Naive thymus-derived CD4-positive, alpha-beta T cell (primary cell): Measurements from ENCODE around the gene PTPRT. TPM values are rescaled to one million over a fixed set of nuclear protein-coding genes. Genes with fewer than 3 reads are reported as not detected.
A peak's percentile ranks its signal among the peaks of the same experiment; 100 is the strongest.

Experiments used
- ATAC-seq: fragments of 150-1000 bp; cut with Tn5 transposase; 2 replicates; pipeline ENCODE4 v1.10.0; 2021; ENCODE audit warnings: mild to moderate bottlenecking, moderate library complexity
- CTCF ChIA-PET: fragments of 350-600 bp; sonication (Branson Sonifier 250); formaldehyde crosslinking; loops from one replicate; lab custom pipeline; 2021; ENCODE audit warnings: antibody characterized with exemption; lab: Charles Lee
- POLR2A ChIA-PET: fragments of 350-600 bp; sonication (Branson Sonifier 250); formaldehyde crosslinking; loops from one replicate; lab custom pipeline; 2021; ENCODE audit warnings: antibody characterized with exemption, inconsistent platforms; lab: Charles Lee
- DNase-seq, 9 donors: peaks; one replicate each; pipeline versions ENCODE4 v3.0.0 to v3.0.0-alpha.2; 2020 to 2022; ENCODE audit warnings: mixed read lengths in 1 of 9
- H3K27ac ChIP-seq: one replicate; pipeline ENCODE4 v1.7.0; 2013; ENCODE audit warnings: mild to moderate bottlenecking, low read depth, low read length, moderate library complexity
- H3K27me3 ChIP-seq, 2 donors: one replicate each; pipeline ENCODE4 v1.7.0; 2013; ENCODE audit warnings: low read length in 2 of 2, mild to moderate bottlenecking in 2 of 2, moderate library complexity in 2 of 2; ENCODE audit not compliant: control insufficient read depth in 2 of 2, insufficient read depth in 2 of 2
- H3K36me3 ChIP-seq, 3 experiments: 1 replicate in 2 of 3; 2 replicates in 1 of 3; pipeline ENCODE4 v1.7.0; 2013; ENCODE audit warnings: low read length in 3 of 3, mild to moderate bottlenecking in 3 of 3, moderate library complexity in 1 of 3; ENCODE audit not compliant: insufficient read depth in 3 of 3, control insufficient read depth in 2 of 3
- H3K4me1 ChIP-seq, 2 donors: one replicate each; pipeline ENCODE4 v1.7.0; 2013; ENCODE audit warnings: low read length in 2 of 2, mild to moderate bottlenecking in 2 of 2, moderate library complexity in 1 of 2; ENCODE audit not compliant: control insufficient read depth in 2 of 2, insufficient read depth in 2 of 2
- H3K4me3 ChIP-seq: 2 replicates; pipeline ENCODE4 v1.7.0; 2013; ENCODE audit warnings: mild to moderate bottlenecking, low read length
- H3K9me3 ChIP-seq, 3 experiments: 1 replicate in 2 of 3; 2 replicates in 1 of 3; pipeline ENCODE4 v1.7.0; 2013; ENCODE audit warnings: low read length in 3 of 3; ENCODE audit not compliant: control insufficient read depth in 2 of 3
- H3K27ac Mint-ChIP-seq, 9 donors: one replicate each; pipeline ENCODE4 v1.8.0; 2020 to 2022; ENCODE audit warnings: mixed read lengths in 9 of 9, mild to moderate bottlenecking in 8 of 9, moderate library complexity in 5 of 9, inconsistent platforms in 2 of 9
- H3K27me3 Mint-ChIP-seq, 5 donors: one replicate each; pipeline ENCODE4 v1.8.0; 2021 to 2022; ENCODE audit warnings: mixed read lengths in 5 of 5, mild to moderate bottlenecking in 1 of 5
- H3K36me3 Mint-ChIP-seq, 5 donors: one replicate each; pipeline ENCODE4 v1.8.0; 2020 to 2022; ENCODE audit warnings: mixed read lengths in 5 of 5, mild to moderate bottlenecking in 3 of 5, inconsistent platforms in 1 of 5
- H3K4me1 Mint-ChIP-seq, 7 donors: one replicate each; pipeline ENCODE4 v1.8.0; 2020 to 2022; ENCODE audit warnings: mixed read lengths in 7 of 7, mild to moderate bottlenecking in 3 of 7, inconsistent platforms in 1 of 7
- H3K4me3 Mint-ChIP-seq, 10 donors: one replicate each; pipeline ENCODE4 v1.8.0; 2020 to 2022; ENCODE audit warnings: mild to moderate bottlenecking in 10 of 10, mixed read lengths in 10 of 10, moderate library complexity in 6 of 10, inconsistent platforms in 2 of 10
- H3K9me3 Mint-ChIP-seq, 11 donors: one replicate each; pipeline ENCODE4 v1.8.0; 2020 to 2022; ENCODE audit warnings: mixed read lengths in 11 of 11, mild to moderate bottlenecking in 4 of 11, inconsistent platforms in 1 of 11, moderate library complexity in 1 of 11
- intact Hi-C, 2 donors: fragments of 100-400 bp; cut with micrococcal nuclease; formaldehyde crosslinking; loops; one replicate each; pipeline ENCODE4 v1.15.1; 2023
- polyA plus RNA-seq, 2 donors: library from polyadenylated mRNA; unstranded; fragments of 300-500 nt; fragmentation: Illumina TruSeq; gene quantifications; one replicate each; pipeline ENCODE4 v1.2.3, GENCODE V29; 2021
- total RNA-seq, 6 experiments: library from RNA in 5 of 6; stranded (reverse) in 5 of 6; gene quantifications; 1 replicate in 5 of 6; 2 replicates in 1 of 6; pipeline ENCODE4 v1.2.3 and lab custom pipeline; 2021 to 2026

The PTPRT gene
- total and polyA plus RNA-seq, 7 experiments from 2014 or later: not detected

DNA sequence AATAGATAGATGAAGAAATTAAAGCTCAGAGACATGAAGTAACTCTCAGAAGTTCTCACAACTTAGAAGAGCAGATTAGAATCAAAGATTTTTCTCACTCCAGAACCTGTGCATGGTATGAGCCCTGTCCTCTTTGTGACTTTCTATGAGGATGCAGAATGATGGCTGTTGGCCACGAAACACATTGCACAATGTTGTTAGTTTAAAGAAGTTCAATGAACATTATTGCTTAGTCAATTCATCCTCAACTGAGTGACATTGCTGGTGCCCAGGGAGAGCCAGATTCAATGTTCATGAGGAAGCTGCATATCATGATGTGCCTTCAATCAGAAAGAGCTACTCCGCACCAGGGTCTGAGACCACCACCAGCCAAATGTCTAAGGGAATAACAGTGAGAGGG is 633.1 kb downstream of the PTPRT start:
- Mint-ChIP-seq H3K36me3 (no peaks in the 10 kb centered on the region), H3K27me3 (peaks cover 0 to 3% (median 0%) of the 10 kb centered on the region in 5 donors), H3K4me1 (peaks cover 0 to 8% (median 0%) of the 10 kb centered on the region in 7 donors), H3K4me3 (no peak overlapping the region), H3K27ac (no peak overlapping the region), H3K9me3 (peaks cover 0 to 6% (median 2%) of the 10 kb centered on the region in 11 donors)
- no peak for ATAC-seq
- Histone ChIP-seq H3K27ac (no peak overlapping the region), H3K4me1 (no peaks in the 10 kb centered on the region), H3K9me3 (no peaks in the 10 kb centered on the region), H3K27me3 (no peaks in the 10 kb centered on the region), H3K4me3 (no peak overlapping the region), H3K36me3 (no peaks in the 10 kb centered on the region)
- intact Hi-C loops: no loop called here
- DNase-seq: no peak
- ChIA-PET POLR2A (no interaction called here), CTCF (no interaction called here)

DNA sequence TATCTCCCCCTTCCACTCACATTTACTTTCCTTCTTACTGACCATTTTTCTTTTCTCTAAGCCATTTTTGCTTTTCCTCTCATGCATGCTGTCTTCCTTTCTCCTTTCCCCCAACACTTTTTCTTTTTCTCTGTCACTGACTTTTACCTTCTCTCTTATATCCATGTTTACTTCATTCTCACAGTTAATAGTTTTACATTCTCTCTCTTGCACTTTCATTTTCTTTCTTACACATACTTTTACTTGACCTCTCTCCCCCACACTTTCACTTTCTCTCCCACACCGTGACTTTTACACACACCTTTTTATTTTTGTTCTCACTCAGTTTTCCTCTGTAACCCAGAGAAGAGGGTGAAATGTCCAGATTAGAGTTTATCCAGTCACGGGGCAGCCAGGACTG is 636.3 kb downstream of the PTPRT start:
- Mint-ChIP-seq H3K36me3 (no peaks in the 10 kb centered on the region), H3K4me1 (peaks cover 0 to 8% (median 0%) of the 10 kb centered on the region in 7 donors), H3K9me3 (peaks cover 0 to 7% (median 0%) of the 10 kb centered on the region in 11 donors), H3K4me3 (peak overlapping the region in 1 of 10 donors; percentile 69), H3K27ac (peak overlapping the region in 1 of 9 donors; percentile 70), H3K27me3 (no peaks in the 10 kb centered on the region)
- POLR2A ChIA-PET: no interaction called here
- no peak overlapping the region for H3K27ac ChIP-seq
- no peaks in the 10 kb centered on the region for H3K36me3 ChIP-seq
- DNase-seq (no peak), ATAC-seq (no peak)
- H3K4me1 ChIP-seq: no peaks in the 10 kb centered on the region
- CTCF ChIA-PET: no interaction called here
- H3K9me3 ChIP-seq: no peaks in the 10 kb centered on the region
- H3K27me3 ChIP-seq: no peaks in the 10 kb centered on the region
- intact Hi-C loops: no loop called here
- no peak overlapping the region for H3K4me3 ChIP-seq

DNA sequence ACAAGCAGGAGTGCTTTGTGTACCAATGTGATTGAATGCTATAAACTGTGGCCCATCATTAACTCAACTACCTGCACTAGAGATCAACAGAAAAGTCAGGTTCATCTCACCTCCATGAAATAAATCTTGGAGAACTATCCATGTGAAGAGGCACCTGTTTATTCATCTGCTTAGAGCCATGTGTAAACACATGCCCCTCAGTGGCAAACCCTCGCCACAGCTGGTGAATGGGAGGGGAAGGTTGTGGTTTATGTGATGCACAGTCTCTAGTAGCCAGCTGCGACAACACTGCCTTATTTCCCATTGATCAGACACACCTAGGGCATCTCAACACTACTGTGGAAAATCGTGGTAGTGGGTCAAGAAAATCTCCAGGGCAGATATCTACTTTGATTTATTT is 640.2 kb downstream of the PTPRT start:
- intact Hi-C loops: no loop called here
- DNase-seq (no peak), ATAC-seq (no peak)
- no peak overlapping the region for H3K27ac Mint-ChIP-seq
- POLR2A ChIA-PET: no interaction called here
- Histone ChIP-seq H3K27ac (no peak overlapping the region), H3K4me1 (no peaks in the 10 kb centered on the region), H3K4me3 (no peak overlapping the region), H3K27me3 (no peaks in the 10 kb centered on the region), H3K9me3 (no peaks in the 10 kb centered on the region), H3K36me3 (no peaks in the 10 kb centered on the region)
- H3K36me3 Mint-ChIP-seq: no peaks in the 10 kb centered on the region
- peaks cover 0 to 4% (median 0%) of the 10 kb centered on the region in 5 donors for H3K27me3 Mint-ChIP-seq
- H3K4me3 Mint-ChIP-seq: no peak overlapping the region
- peaks cover 0 to 8% (median 2%) of the 10 kb centered on the region in 11 donors for H3K9me3 Mint-ChIP-seq
- CTCF ChIA-PET: no interaction called here
- peaks cover 0 to 8% (median 0%) of the 10 kb centered on the region in 7 donors for H3K4me1 Mint-ChIP-seq

DNA sequence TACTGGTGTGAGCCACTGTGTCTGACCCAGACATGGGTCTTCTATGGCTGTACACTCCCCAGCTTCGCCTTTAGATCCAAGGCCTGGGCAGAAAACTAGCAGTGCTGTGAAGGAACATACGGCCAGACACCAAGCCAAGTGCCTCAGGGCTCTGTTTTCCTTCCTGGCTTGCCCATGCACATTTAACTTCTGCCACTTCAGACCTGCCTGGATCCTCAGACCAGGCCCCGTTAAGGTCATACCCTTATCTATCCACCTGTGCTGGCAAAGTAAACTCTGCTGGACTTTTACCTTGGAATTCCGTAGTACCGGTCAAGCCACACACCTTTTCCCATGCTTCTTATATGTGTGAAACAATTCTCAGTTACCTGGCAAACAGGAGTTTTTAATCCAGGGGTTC is 644.8 kb downstream of the PTPRT start:
- CTCF ChIA-PET: no interaction called here
- intact Hi-C loops: no loop called here

DNA sequence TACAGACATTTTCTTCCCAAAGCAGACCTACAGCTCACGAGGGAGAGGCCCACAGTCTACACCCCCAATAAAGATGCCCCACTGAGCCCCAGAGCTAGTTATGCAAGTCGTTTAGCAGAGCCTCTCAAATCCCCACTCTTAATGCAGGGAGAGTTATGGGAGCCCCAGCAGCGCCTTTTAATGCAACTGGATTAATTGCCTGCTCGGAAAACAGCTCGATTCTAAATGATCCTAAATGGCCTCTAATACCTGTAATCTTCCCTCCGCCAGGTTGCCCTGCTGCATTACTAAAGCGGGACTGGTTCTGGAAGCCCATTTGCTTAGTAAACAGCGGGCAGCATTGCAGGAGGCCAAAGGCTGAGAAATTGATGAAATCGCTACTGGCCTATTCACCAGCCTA is 656.9 kb downstream of the PTPRT start:
- Mint-ChIP-seq H3K9me3 (peaks cover 0 to 5% (median 0%) of the 10 kb centered on the region in 11 donors), H3K36me3 (no peaks in the 10 kb centered on the region), H3K4me1 (peaks cover 0 to 4% (median 0%) of the 10 kb centered on the region in 7 donors), H3K4me3 (no peak overlapping the region), H3K27me3 (peaks cover 0 to 6% (median 0%) of the 10 kb centered on the region in 5 donors), H3K27ac (no peak overlapping the region)
- no peaks in the 10 kb centered on the region for H3K27me3 ChIP-seq
- no peak overlapping the region for H3K27ac ChIP-seq
- H3K4me3 ChIP-seq: no peak overlapping the region
- ChIA-PET CTCF (no interaction called here), POLR2A (no interaction called here)
- no peaks in the 10 kb centered on the region for H3K36me3 ChIP-seq
- ATAC-seq: no peak
- intact Hi-C loops: no loop called here
- no peaks in the 10 kb centered on the region for H3K4me1 ChIP-seq
- DNase-seq: no peak
- H3K9me3 ChIP-seq: no peaks in the 10 kb centered on the region

More for the DNA sequence above, 644.8 kb downstream of the PTPRT start:
- ATAC-seq (no peak), DNase-seq (no peak)
- POLR2A ChIA-PET: no interaction called here
- H3K4me1 Mint-ChIP-seq: peaks cover 0 to 2% (median 0%) of the 10 kb centered on the region in 7 donors
- H3K27ac Mint-ChIP-seq: no peak overlapping the region
- no peak overlapping the region for H3K4me3 ChIP-seq
- no peaks in the 10 kb centered on the region for H3K4me1 ChIP-seq
- H3K27me3 Mint-ChIP-seq: peaks cover 0 to 4% (median 0%) of the 10 kb centered on the region in 5 donors
- H3K36me3 Mint-ChIP-seq: no peaks in the 10 kb centered on the region
- H3K27me3 ChIP-seq: no peaks in the 10 kb centered on the region
- no peaks in the 10 kb centered on the region for H3K9me3 ChIP-seq
- no peak overlapping the region for H3K27ac ChIP-seq
- H3K36me3 ChIP-seq: no peaks in the 10 kb centered on the region
- H3K4me3 Mint-ChIP-seq: no peak overlapping the region
- H3K9me3 Mint-ChIP-seq: peaks cover 0 to 9% (median 0%) of the 10 kb centered on the region in 11 donors

DNA sequence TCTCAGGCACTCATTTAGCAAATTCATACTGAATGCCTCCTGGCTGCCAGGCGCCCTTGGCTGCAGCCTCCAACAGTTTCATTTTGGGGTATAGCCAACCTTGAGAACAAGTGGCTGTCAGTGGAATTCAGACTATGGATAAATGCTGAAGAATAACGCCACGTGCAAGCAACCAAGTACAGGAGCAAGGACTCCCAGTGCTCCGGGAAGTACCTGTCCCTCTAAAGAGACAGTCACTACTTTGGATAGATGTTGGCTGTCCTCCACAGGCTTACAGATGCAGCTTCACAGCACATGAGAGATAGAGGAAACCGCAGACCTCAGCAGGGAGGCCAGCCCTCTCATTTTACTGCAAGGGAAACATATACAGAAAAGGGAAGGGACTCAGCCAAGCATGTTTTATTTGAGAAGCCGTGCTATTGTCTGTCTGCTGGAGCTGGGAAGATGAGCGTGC is 658.2 kb downstream of the PTPRT start:
- Histone ChIP-seq H3K9me3 (no peaks in the 10 kb centered on the region), H3K27me3 (no peaks in the 10 kb centered on the region), H3K36me3 (no peaks in the 10 kb centered on the region), H3K4me1 (no peaks in the 10 kb centered on the region), H3K4me3 (no peak overlapping the region), H3K27ac (no peak overlapping the region)
- intact Hi-C loops: no loop called here
- Mint-ChIP-seq H3K9me3 (peaks cover 0 to 5% (median 0%) of the 10 kb centered on the region in 11 donors), H3K36me3 (no peaks in the 10 kb centered on the region), H3K27me3 (peaks cover 0 to 7% (median 0%) of the 10 kb centered on the region in 5 donors), H3K4me3 (no peak overlapping the region), H3K27ac (no peak overlapping the region), H3K4me1 (peaks cover 0 to 4% (median 0%) of the 10 kb centered on the region in 7 donors)
- ChIA-PET POLR2A (no interaction called here), CTCF (no interaction called here)
- no peak for ATAC-seq
- DNase-seq: no peak

DNA sequence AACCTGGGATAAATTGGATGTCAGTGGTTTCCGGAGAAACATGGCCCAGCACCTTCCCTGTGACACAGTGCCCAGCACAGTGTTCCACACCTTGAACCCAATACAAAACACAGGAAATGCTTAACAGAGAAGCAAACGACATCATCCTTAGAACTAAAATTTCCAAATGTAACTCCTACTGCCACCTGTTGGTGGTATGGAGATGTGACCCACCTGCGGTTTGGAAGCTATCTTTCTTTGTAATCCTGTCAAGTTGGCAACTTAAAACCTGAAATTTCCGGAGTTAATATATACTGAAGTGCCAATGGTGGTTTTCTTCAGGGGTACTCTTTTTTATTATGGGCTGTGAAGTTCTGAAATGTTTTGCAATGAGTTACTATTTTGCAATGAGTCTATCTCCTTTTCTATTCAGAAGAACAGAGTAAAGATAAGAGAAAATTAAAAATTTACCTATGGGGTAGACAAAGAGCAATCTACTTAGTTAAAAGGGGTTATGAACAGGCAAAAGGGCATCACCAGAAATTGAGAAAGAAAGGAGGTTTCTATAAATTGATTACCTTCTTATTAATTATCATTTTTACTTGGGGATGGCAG is 658.8 kb downstream of the PTPRT start:
- DNase-seq: no peak
- ChIA-PET CTCF (no interaction called here), POLR2A (no interaction called here)
- Mint-ChIP-seq H3K9me3 (peaks cover 0 to 5% (median 0%) of the 10 kb centered on the region in 11 donors), H3K27me3 (peaks cover 0 to 7% (median 0%) of the 10 kb centered on the region in 5 donors), H3K4me3 (no peak overlapping the region), H3K36me3 (no peaks in the 10 kb centered on the region), H3K27ac (no peak overlapping the region), H3K4me1 (peaks cover 0 to 4% (median 0%) of the 10 kb centered on the region in 7 donors)
- H3K9me3 ChIP-seq: no peaks in the 10 kb centered on the region
- ATAC-seq: no peak
- intact Hi-C loops: no loop called here
- H3K27me3 ChIP-seq: no peaks in the 10 kb centered on the region
- no peak overlapping the region for H3K4me3 ChIP-seq
- no peak overlapping the region for H3K27ac ChIP-seq
- no peaks in the 10 kb centered on the region for H3K4me1 ChIP-seq
- H3K36me3 ChIP-seq: no peaks in the 10 kb centered on the region
